T-helper 2 cell (primary cell): Measurements from ENCODE around the gene GJC2.

Experiments
- DNase-seq, 5 experiments: peaks; one replicate each; pipeline versions ENCODE4 v3.0.0 to v3.0.0-alpha.2; 2012 to 2022

Gene GJC2

GRCh38 chr1:228145463-228146416 lies 4.0 kb upstream of the GJC2 start:
- no peak for DNase-seq

DNA sequence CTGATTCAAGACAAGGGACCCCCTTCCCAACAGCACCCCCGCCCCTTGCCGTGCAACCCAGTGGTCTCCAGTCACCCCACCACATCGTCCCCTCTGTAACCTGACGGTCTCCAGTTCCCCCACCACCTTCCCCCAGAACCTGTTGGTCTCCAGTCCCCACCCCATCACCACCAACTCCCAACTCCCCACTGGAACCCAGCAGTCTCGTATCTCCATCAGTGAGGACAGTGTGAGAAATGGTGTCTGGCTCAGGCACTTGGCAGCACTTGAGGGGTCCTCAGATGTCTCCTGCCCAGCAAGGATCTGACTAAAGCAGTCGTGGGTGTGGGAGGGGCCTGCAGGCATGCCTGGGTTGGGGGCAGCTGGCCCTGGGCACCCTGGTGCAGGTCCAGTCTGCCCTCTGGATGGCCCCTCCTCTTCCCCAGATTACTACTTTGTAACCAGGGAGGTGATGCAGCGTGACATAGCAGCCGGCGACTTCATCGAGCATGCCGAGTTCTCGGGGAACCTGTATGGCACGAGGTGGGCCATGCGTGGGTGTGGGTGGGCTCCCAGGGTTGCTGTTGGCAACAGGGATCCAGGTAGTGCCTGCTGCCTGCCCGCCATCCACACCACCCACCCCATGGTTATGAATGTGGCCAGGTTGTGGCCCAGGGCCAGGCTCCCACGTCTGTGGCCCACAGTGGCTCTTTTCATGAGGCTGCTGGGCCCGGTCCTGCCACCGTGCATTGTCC lies 3.1 kb upstream of the GJC2 start:
- DNase-seq, result no peak

GRCh38 chr1:228147151-228147693 lies 2.5 kb upstream of the GJC2 start:
- peak in 1 of 5 experiments; percentile 5 for DNase-seq

GRCh38 chr1:228147768-228148167 lies 2.0 kb upstream of the GJC2 start:
- no peak for DNase-seq

DNA sequence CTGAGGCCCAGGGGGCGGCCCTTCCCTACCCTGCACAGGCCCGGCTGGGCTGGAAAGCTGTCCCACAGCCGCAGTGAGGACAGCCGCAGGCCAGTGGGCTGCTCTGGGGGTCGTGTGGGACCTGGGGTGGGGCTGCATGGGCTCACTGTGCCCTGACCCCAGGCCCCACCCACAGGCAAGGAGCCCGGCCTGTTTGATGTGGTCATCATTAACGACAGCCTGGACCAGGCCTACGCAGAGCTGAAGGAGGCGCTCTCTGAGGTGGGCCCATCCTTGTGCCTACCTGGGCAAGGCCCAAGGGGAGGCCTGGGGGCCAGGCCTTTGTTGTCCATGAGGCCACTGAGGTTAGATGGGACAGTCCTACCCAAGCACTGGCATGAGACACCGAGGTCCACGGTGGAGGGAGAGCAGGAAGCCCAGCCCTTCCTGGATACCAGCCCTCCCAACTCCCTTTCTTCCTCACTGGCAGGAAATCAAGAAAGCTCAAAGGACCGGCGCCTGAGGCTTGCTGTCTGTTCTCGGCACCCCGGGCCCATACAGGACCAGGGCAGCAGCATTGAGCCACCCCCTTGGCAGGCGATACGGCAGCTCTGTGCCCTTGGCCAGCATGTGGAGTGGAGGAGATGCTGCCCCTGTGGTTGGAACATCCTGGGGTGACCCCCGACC lies 1.4 kb upstream of the GJC2 start:
- peak in 1 of 5 experiments; percentile 10 for DNase-seq

- peak in 1 of 5 experiments; percentile 9 for DNase-seq
Observed at GRCh38 chr1:228148935-228149405, 760 bp upstream of the GJC2 start.

DNA sequence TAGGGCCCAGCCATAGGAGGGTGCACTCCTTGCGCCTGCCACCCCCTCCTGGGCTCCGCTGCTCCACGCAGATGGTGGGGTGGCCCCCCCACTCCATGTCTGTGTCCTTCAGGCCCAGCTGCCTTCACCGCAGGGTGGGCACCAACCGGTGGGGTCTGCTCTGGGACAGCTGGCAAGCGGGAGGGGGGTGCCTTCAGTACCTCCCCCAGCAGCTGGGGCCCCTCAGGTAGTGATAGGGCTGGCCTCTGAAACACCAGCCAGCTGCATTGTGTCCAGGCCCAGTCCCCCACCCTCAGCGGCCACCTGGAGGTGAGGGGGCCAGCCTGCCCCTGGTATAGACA lies 360 bp downstream of the GJC2 start:
- no peak for DNase-seq

GRCh38 chr1:228150461-228151179 lies 890 bp downstream of the GJC2 start:
- no peak for DNase-seq

DNA sequence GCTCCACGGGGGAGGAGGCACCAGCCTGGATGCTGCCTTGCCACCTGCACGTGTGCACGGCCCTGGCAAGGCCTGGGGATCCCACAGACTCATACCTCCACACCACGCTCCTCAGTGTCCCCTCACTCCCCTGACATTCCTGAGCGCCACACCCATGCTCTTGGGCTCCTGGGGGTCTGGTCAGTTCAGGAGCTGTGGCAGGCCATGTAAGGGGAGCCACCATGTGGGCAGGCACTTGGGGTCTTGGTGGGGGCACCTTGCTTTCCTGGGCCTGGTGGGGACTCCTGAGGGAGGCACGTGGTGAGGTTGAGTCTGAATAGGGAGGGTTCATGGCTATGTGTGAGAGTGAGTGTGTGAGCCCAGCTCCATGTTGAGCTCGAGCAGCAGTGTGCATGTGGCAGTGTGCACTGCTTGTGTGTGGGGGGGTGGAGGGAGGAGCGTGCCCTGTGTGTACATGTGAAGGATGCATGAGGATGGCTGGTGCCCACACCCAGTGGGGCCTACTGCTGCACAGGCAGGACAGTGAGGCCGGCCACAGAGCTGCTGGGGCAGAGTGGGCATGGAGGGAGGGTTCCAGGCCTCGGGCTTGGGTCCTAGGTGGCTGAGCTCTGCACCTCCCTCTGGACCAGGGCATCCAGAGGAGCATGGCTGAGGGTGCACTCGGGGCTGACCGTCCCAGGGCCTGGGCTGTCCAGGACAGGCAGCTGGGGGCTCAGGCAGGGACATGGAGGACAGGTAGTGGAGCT lies 1.6 kb downstream of the GJC2 start:
- peak in 1 of 5 experiments; percentile 2 for DNase-seq

DNA sequence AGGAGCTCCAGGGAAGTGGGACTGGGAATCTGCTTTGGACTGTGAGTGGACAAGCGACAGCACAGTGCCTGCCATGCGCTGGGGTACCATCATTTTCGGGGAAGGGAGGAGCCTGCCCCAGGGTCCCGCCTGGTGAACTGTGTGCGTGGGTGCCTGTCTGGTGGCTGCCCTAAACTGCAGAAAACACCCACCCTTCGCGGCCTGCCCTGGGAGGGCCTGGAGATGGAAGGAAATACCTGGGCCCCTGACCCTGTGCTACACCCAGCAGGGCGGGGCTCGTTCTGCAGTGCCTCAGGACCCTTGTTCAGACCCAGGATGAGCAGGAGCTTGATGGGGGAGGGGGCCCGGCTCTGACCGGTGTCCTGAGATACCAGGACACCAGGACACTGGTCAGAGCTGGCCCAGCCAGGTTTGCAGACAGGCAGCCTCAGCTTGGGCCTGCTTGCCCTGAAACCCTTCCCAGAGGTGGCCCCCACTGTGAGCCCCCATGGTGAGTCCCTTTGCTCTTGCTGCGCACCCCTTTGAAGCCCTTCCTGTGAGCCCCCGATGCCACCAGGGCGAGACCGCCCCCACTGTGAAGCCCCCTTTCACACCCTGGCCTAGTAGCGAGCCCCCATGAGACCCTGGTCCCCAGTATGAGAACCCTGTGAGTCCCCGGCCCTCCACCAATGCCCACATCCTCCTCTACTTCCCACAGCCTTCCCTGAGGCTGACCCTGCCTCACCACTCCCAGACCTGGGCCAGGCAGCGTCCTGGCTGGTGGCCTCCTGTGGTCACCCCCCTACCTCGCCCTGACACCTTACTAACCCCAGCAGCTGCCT lies 2.6 kb downstream of the GJC2 start:
- DNase-seq, result peak in 2 of 5 experiments; percentile 1 to 7

DNA sequence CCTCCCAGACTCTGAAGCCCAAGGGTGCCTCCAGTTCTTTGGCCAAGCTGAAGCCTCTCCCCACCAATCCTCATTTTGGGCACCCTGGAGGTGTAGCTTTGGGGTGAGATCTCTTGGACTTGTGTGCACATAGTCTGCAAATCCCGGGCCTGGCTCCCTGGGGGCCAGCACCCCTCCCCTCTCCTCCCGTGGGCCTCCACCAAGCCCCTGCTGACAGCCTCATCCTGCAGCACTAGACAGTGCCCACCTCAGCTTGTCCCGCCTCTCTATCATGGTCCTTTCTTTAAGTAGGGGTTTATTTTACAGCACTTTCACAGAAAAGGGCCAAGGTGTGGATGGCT lies 3.2 kb downstream of the GJC2 start:
- DNase-seq, result no peak

- no peak for DNase-seq
Observed at GRCh38 chr1:228154021-228154669, 4.4 kb downstream of the GJC2 start.

DNA sequence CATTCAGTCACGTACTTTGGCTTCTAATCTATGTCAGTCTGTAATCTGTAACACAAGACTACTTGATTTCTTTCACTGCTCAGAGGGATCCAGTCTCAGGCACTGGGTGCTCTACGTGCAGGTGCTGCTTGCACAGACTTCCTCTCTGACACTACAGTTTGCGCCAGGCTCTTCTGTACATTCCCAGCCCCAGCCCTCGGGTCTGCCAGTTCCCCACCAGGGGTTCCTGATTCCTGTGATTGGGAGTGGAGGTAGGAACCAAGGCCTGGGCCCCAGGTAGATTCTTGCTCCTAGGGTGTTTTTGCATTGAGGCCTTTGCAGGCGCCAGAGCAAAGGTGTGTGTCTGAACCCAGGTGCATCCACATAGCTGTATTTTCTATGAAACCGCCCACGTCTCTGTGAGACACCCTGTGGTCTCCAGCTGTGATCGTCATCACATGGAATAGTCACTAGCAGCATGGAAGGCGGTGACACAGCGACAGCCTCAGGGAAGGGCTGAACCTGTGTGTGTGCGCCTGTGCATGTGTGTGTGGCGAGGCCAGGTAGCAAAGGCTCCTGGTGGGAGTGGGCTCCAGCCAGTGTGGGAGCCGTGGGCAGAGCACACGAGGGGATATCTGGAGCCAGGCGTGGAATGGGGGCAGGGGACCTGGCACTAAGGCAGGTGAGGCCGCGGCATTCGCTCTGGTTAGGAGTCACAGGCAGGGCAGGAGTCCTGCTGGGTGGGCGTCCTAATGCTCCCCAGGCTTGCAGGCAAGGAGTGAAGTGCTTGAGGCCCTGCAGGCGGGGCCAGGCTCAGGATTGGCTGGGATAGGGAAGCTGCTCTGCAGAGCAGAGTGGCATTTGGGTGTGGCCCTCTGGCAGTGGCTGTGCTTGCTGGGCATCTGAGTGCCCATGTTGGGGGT lies 5.2 kb downstream of the GJC2 start:
- no peak for DNase-seq

DNA sequence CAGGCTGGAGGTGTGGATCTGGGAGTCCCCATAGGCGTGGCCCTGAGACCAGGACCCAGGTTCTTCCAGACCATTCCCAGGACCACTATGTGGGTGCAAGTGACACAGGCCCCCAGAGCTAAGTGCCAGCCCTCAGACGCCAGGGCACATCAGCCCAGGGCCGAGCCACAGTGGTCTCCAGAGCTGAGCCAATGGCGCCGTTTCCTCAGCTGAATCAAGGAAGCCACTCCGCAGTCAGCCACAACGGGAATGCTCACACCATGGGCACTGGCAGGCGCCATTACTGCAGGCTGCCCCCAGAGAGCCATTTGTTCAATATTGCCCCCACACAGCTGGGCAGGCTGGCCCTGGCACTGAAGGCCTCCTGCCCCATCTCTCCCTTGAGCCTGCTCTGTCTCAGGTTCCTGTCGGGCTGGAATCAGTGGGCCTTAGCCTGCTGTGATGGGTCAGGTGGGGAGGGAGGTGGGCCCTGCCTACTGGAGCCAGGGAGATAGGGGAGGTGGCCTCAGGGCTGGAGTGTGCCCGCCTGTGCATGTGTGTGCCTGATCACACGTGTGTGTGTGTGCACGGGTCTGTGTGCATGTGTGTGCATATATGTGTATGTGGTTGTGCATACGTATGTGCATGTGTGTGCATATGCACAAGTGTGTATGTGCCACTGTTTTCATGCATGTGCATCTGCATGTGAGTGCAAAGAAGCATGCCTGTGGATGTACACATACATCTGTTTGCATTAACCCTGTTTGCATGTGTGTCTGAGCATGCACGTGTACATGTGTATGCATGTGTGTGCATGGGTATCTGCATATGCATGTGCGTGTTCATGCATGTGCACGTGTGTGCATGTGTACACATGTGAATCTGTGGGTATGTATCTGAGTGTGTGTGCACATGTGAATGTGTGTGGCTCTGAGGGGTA lies 6.1 kb downstream of the GJC2 start:
- DNase-seq, result no peak

DNA sequence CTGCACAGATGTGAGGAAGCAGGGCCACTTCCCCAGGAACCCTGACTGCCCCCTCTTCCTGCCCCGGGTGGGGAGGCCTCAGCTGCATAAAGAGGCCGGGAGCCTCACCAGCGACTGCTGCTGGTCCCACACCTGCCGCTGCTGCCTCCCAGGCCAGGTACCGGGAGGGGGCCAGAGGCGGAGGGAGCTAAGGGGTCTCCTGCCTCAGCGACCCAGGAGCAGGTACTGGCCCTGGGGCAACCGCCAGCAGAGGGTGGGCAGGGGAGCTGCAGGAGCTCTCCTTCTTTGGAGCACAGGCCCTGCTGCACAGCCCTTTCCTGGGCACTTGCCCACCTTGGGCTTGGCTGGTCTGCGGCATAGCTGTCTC lies 6.8 kb downstream of the GJC2 start:
- peak in 1 of 5 experiments; percentile 2 for DNase-seq

- peak in 2 of 5 experiments; percentile 3 to 37 for DNase-seq
Observed at GRCh38 chr1:228156941-228157728, 7.4 kb downstream of the GJC2 start.

GRCh38 chr1:228157729-228158126 lies 8.0 kb downstream of the GJC2 start:
- peak in 1 of 5 experiments; percentile 2 for DNase-seq
